Skeletal muscle tissue (tissue), 4 donors: Measurements from ENCODE around the gene TJP3. TPM values are rescaled to one million over a fixed set of nuclear protein-coding genes. Genes with fewer than 3 reads are reported as not detected.
A peak's percentile ranks its signal among the peaks of the same experiment; 100 is the strongest.

ENCODE experiments used
- H3K27ac ChIP-seq: one replicate; pipeline ENCODE4 v1.7.0; 2013; ENCODE audit warnings: mild to moderate bottlenecking, low read depth, low read length, inconsistent platforms
- H3K27me3 ChIP-seq, 3 donors: one replicate each; pipeline ENCODE4 v1.7.0; 2013; ENCODE audit warnings: low read length in 3 of 3; ENCODE audit not compliant: control insufficient read depth in 3 of 3, insufficient read depth in 3 of 3
- H3K36me3 ChIP-seq, 3 donors: one replicate each; pipeline ENCODE4 v1.7.0; 2013; ENCODE audit warnings: low read length in 3 of 3; ENCODE audit not compliant: control insufficient read depth in 3 of 3, insufficient read depth in 3 of 3
- H3K4me1 ChIP-seq, 3 donors: one replicate each; pipeline ENCODE4 v1.7.0; 2013; ENCODE audit warnings: low read length in 3 of 3, mild to moderate bottlenecking in 3 of 3; ENCODE audit not compliant: control insufficient read depth in 3 of 3, insufficient read depth in 3 of 3
- H3K4me3 ChIP-seq, 3 donors: one replicate each; pipeline ENCODE4 v1.7.0; 2013; ENCODE audit warnings: low read length in 3 of 3
- H3K9ac ChIP-seq, 3 donors: one replicate each; pipeline ENCODE4 v1.7.0; 2013; ENCODE audit warnings: low read length in 3 of 3, mild to moderate bottlenecking in 3 of 3, moderate library complexity in 2 of 3, low read depth in 1 of 3
- H3K9me3 ChIP-seq, 3 donors: one replicate each; pipeline ENCODE4 v1.7.0; 2013; ENCODE audit warnings: low read length in 3 of 3; ENCODE audit not compliant: control insufficient read depth in 3 of 3
- total RNA-seq: library from RNA; depleted of rRNA; stranded (reverse); fragments of >200 nt; gene quantifications from one replicate; pipeline ENCODE4 v1.2.3, GENCODE V29; 2014
- donor health status: Osteomylitis.

The TJP3 gene
- total RNA-seq, 1 donor from 2014 or later: not detected

GRCh38 chr19:3691726-3692125, 16.5 kb upstream of the TJP3 start:
- no peak overlapping the region for H3K27ac ChIP-seq
- H3K27me3 ChIP-seq: no peaks in the 10 kb centered on the region
- H3K36me3 ChIP-seq: peaks cover 0 to 4% (median 0%) of the 10 kb centered on the region in 3 donors
- H3K4me3 ChIP-seq: no peak overlapping the region
- no peaks in the 10 kb centered on the region for H3K9me3 ChIP-seq
- H3K4me1 ChIP-seq: peaks cover 0 to 6% (median 0%) of the 10 kb centered on the region in 3 donors
- no peak overlapping the region for H3K9ac ChIP-seq

GRCh38 chr19:3692141-3693024, 15.8 kb upstream of the TJP3 start:
- H3K9ac ChIP-seq: no peak overlapping the region
- H3K9me3 ChIP-seq: no peaks in the 10 kb centered on the region
- no peak overlapping the region for H3K27ac ChIP-seq
- peaks cover 0 to 8% (median under 1%) of the 10 kb centered on the region in 3 donors for H3K4me1 ChIP-seq
- H3K36me3 ChIP-seq: peaks cover 0 to 4% (median 0%) of the 10 kb centered on the region in 3 donors
- no peak overlapping the region for H3K4me3 ChIP-seq
- H3K27me3 ChIP-seq: no peaks in the 10 kb centered on the region

GRCh38 chr19:3693025-3693925, 14.9 kb upstream of the TJP3 start:
- peak overlapping the region in 1 of 3 donors; percentile 3 for H3K9ac ChIP-seq
- no peaks in the 10 kb centered on the region for H3K9me3 ChIP-seq
- no peak overlapping the region for H3K4me3 ChIP-seq
- H3K27ac ChIP-seq: no peak overlapping the region
- H3K4me1 ChIP-seq: peaks cover 7 to 17% (median 8%) of the 10 kb centered on the region in 3 donors
- no peaks in the 10 kb centered on the region for H3K27me3 ChIP-seq
- H3K36me3 ChIP-seq: peaks cover 0 to 4% (median 0%) of the 10 kb centered on the region in 3 donors

GRCh38 chr19:3694361-3695123, 13.6 kb upstream of the TJP3 start:
- Histone ChIP-seq H3K27me3 (no peaks in the 10 kb centered on the region), H3K4me3 (no peak overlapping the region), H3K4me1 (peaks cover 12 to 22% (median 18%) of the 10 kb centered on the region in 3 donors), H3K9ac (no peak overlapping the region), H3K9me3 (no peaks in the 10 kb centered on the region), H3K36me3 (peaks cover 0 to 4% (median 0%) of the 10 kb centered on the region in 3 donors), H3K27ac (no peak overlapping the region)

- H3K36me3 ChIP-seq: peaks cover 0 to 4% (median 0%) of the 10 kb centered on the region in 3 donors
- H3K9me3 ChIP-seq: no peaks in the 10 kb centered on the region
- H3K9ac ChIP-seq: no peak overlapping the region
- no peak overlapping the region for H3K4me3 ChIP-seq
- no peak overlapping the region for H3K27ac ChIP-seq
- peaks cover 12 to 22% (median 21%) of the 10 kb centered on the region in 3 donors for H3K4me1 ChIP-seq
- H3K27me3 ChIP-seq: no peaks in the 10 kb centered on the region
Observed at GRCh38 chr19:3695124-3695733, 13.0 kb upstream of the TJP3 start.

- H3K36me3 ChIP-seq: no peaks in the 10 kb centered on the region
- no peak overlapping the region for H3K9ac ChIP-seq
- no peak overlapping the region for H3K27ac ChIP-seq
- H3K27me3 ChIP-seq: no peaks in the 10 kb centered on the region
- H3K9me3 ChIP-seq: no peaks in the 10 kb centered on the region
- H3K4me3 ChIP-seq: no peak overlapping the region
- H3K4me1 ChIP-seq: peaks cover 15 to 26% (median 24%) of the 10 kb centered on the region in 3 donors
Observed at GRCh38 chr19:3695986-3696659, 12.1 kb upstream of the TJP3 start.

GRCh38 chr19:3696660-3696995, 11.6 kb upstream of the TJP3 start:
- Histone ChIP-seq H3K36me3 (no peaks in the 10 kb centered on the region), H3K4me3 (no peak overlapping the region), H3K4me1 (peaks cover 15 to 26% (median 24%) of the 10 kb centered on the region in 3 donors), H3K9ac (no peak overlapping the region), H3K9me3 (no peaks in the 10 kb centered on the region), H3K27me3 (no peaks in the 10 kb centered on the region), H3K27ac (no peak overlapping the region)

- H3K9me3 ChIP-seq: no peaks in the 10 kb centered on the region
- H3K36me3 ChIP-seq: no peaks in the 10 kb centered on the region
- no peak overlapping the region for H3K27ac ChIP-seq
- no peak overlapping the region for H3K9ac ChIP-seq
- no peaks in the 10 kb centered on the region for H3K27me3 ChIP-seq
- H3K4me3 ChIP-seq: no peak overlapping the region
- H3K4me1 ChIP-seq: peaks cover 15 to 26% (median 24%) of the 10 kb centered on the region in 3 donors
Observed at GRCh38 chr19:3697094-3697493, 11.1 kb upstream of the TJP3 start.
